WTC11 (cell line): ENCODE measurements around the gene KLHL1. TPM values are rescaled to one million over a fixed set of nuclear protein-coding genes. Genes with fewer than 3 reads are reported as not detected.

ENCODE experiments used
- ATAC-seq: fragments of 200-7000 bp; cut with Tn5 transposase; 2 replicates; pipeline ENCODE4 v1.10.0; 2021; ENCODE audit warnings: mild to moderate bottlenecking, moderate library complexity
- CTCF ChIA-PET: fragments of 300-600 bp; sonication (Branson Sonifier 250); formaldehyde crosslinking; loops from one replicate; lab custom pipeline; 2021; ENCODE audit warnings: antibody characterized with exemption; lab: Charles Lee
- POLR2A ChIA-PET: fragments of 350-600 bp; sonication (Branson Sonifier 250); formaldehyde crosslinking; loops from one replicate; lab custom pipeline; 2021; ENCODE audit warnings: antibody characterized with exemption; lab: Charles Lee
- DNase-seq: peaks from one replicate; pipeline ENCODE4 v3.0.0; 2021; ENCODE audit warnings: low spot score
- H3K27ac Mint-ChIP-seq: 2 replicates; pipeline ENCODE4 v1.8.0; 2021; ENCODE audit warnings: mixed read lengths
- H3K27me3 Mint-ChIP-seq: 2 replicates; pipeline ENCODE4 v1.8.0; 2021; ENCODE audit warnings: low read depth, mild to moderate bottlenecking, moderate library complexity, mixed read lengths
- H3K36me3 Mint-ChIP-seq: 2 replicates; pipeline ENCODE4 v1.8.0; 2021; ENCODE audit warnings: mixed read lengths
- H3K4me1 Mint-ChIP-seq: 2 replicates; pipeline ENCODE4 v1.8.0; 2022; ENCODE audit warnings: mixed read lengths
- H3K4me3 Mint-ChIP-seq: 2 replicates; pipeline ENCODE4 v1.8.0; 2021; ENCODE audit warnings: mild to moderate bottlenecking, moderate library complexity, mixed read lengths
- H3K9me3 Mint-ChIP-seq: 2 replicates; pipeline ENCODE4 v1.8.0; 2021; ENCODE audit warnings: mixed read lengths
- ATF2 ChIP-seq: sonication (generic); formaldehyde crosslinking; IDR thresholded peaks from 2 replicates; pipeline ENCODE4 v1.8.1; 2022; ENCODE audit warnings: low read depth, missing genetic modification reagents, borderline replicate concordance
- ATF6 ChIP-seq: sonication (generic); formaldehyde crosslinking; IDR thresholded peaks from 2 replicates; pipeline ENCODE4 v1.8.1; 2023; ENCODE audit warnings: mild to moderate bottlenecking, missing genetic modification reagents
- CREB1 ChIP-seq: sonication (generic); formaldehyde crosslinking; IDR thresholded peaks from 2 replicates; pipeline ENCODE4 v1.8.0; 2023; ENCODE audit warnings: mild to moderate bottlenecking, missing genetic modification reagents
- E2F1 ChIP-seq: sonication (generic); formaldehyde crosslinking; IDR thresholded peaks from 2 replicates; pipeline ENCODE4 v1.8.0; 2022; ENCODE audit warnings: mild to moderate bottlenecking, missing genetic modification reagents
- EMX1 ChIP-seq: fragments of 250-450 bp; sonication (Bioruptor Pico); IDR thresholded peaks from 2 replicates; pipeline ENCODE4 v1.8.0; 2021; ENCODE audit warnings: mild to moderate bottlenecking
- ERG ChIP-seq: fragments of 250-450 bp; sonication (Bioruptor Pico); IDR thresholded peaks from 2 replicates; pipeline ENCODE4 v1.8.0; 2021; ENCODE audit warnings: mild to moderate bottlenecking
- FOXJ3 ChIP-seq: sonication (generic); formaldehyde crosslinking; IDR thresholded peaks from 2 replicates; pipeline ENCODE4 v1.9.0; 2021; ENCODE audit warnings: missing genetic modification reagents, mild to moderate bottlenecking, borderline replicate concordance
- GTF2I ChIP-seq: fragments of 250-450 bp; sonication (Bioruptor Pico); conservative IDR thresholded peaks from 2 replicates; pipeline ENCODE4 v1.4.0; 2021; ENCODE audit warnings: mild to moderate bottlenecking
- HMGXB4 ChIP-seq: sonication (generic); formaldehyde crosslinking; IDR thresholded peaks from 2 replicates; pipeline ENCODE4 v1.8.1; 2023; ENCODE audit warnings: mild to moderate bottlenecking, moderate library complexity, missing genetic modification reagents
- JAZF1 ChIP-seq: fragments of 250-450 bp; sonication (Bioruptor Pico); IDR thresholded peaks from 2 replicates; pipeline ENCODE4 v1.9.0; 2021; ENCODE audit warnings: moderate library complexity, mild to moderate bottlenecking, inconsistent platforms
- KAT7 ChIP-seq: sonication (generic); formaldehyde crosslinking; IDR thresholded peaks from 2 replicates; pipeline ENCODE4 v1.8.1; 2023; ENCODE audit warnings: missing genetic modification reagents, mild to moderate bottlenecking, borderline replicate concordance
- MXD4 ChIP-seq: fragments of 250-450 bp; sonication (Bioruptor Pico); IDR thresholded peaks from 2 replicates; pipeline ENCODE4 v1.8.0; 2021; ENCODE audit warnings: mild to moderate bottlenecking, moderate library complexity, borderline replicate concordance
- NR1H2 ChIP-seq: sonication (generic); formaldehyde crosslinking; IDR thresholded peaks from 2 replicates; pipeline ENCODE4 v1.9.0; 2021; ENCODE audit warnings: mild to moderate bottlenecking, moderate library complexity, missing genetic modification reagents
- OVOL2 ChIP-seq: fragments of 250-450 bp; sonication (Bioruptor Pico); IDR thresholded peaks from 2 replicates; pipeline ENCODE4 v1.9.0; 2021; ENCODE audit warnings: mild to moderate bottlenecking, borderline replicate concordance
- PRRX2 ChIP-seq: fragments of 250-450 bp; sonication (Bioruptor Pico); IDR thresholded peaks from 2 replicates; pipeline ENCODE4 v1.8.0; 2021; ENCODE audit warnings: mild to moderate bottlenecking
- RELA ChIP-seq: sonication (generic); formaldehyde crosslinking; IDR thresholded peaks from 2 replicates; pipeline ENCODE4 v1.8.1; 2022; ENCODE audit warnings: missing genetic modification reagents, mild to moderate bottlenecking, borderline replicate concordance
- RORB ChIP-seq: fragments of 250-450 bp; sonication (Bioruptor Pico); IDR thresholded peaks from 2 replicates; pipeline ENCODE4 v1.9.0; 2021; ENCODE audit warnings: mild to moderate bottlenecking
- TEAD1 ChIP-seq: sonication (generic); formaldehyde crosslinking; IDR thresholded peaks from 2 replicates; pipeline ENCODE4 v1.8.0; 2022; ENCODE audit warnings: mild to moderate bottlenecking, missing genetic modification reagents
- ZNF121 ChIP-seq: sonication (generic); formaldehyde crosslinking; IDR thresholded peaks from 2 replicates; pipeline ENCODE4 v1.8.0; 2023; ENCODE audit warnings: missing genetic modification reagents
- ZNF219 ChIP-seq: sonication (generic); formaldehyde crosslinking; IDR thresholded peaks from 2 replicates; pipeline ENCODE4 v1.8.0; 2023; ENCODE audit warnings: missing genetic modification reagents, mild to moderate bottlenecking, borderline replicate concordance
- ZNF512 ChIP-seq: sonication (generic); formaldehyde crosslinking; IDR thresholded peaks from 2 replicates; pipeline ENCODE4 v1.8.1; 2022; ENCODE audit warnings: missing genetic modification reagents, borderline replicate concordance
- ZSCAN18 ChIP-seq: fragments of 250-450 bp; sonication (Bioruptor Pico); IDR thresholded peaks from 2 replicates; pipeline ENCODE4 v2.1.2; 2022; ENCODE audit warnings: mild to moderate bottlenecking, moderate library complexity
- total RNA-seq: library from RNA; stranded (reverse); gene quantifications from 3 replicates; pipeline ENCODE4 v1.2.3, GENCODE V29; 2021
- TF ChIP-seq, protein P1 (sequence below): sonication (generic); formaldehyde crosslinking; IDR thresholded peaks from 2 replicates; pipeline ENCODE4 v1.8.1; 2023; ENCODE audit warnings: mild to moderate bottlenecking, missing genetic modification reagents

Gene KLHL1
- total RNA-seq, 1 experiment from 2014 or later, result not detected

DNA sequence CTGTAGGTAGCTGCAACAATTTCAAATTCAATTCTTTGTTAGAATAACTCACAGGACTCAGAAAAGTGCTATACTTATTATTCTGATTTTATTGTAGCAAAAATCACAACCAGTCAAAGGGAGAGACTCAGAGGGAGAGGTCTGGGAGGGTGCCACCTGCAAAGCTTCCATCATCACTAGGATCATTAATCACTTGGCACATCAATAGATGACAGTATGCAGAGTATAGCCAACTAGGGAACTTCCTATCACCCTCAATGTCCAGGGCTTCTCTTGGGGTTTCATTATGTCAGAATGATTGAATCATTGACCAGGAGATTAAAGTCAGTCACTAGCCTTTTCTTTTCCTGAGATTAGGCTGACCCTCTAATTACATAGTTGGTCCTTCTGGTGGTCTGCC, 432.0 kb downstream of the KLHL1 start (continued):
- TF ChIP-seq ZNF219 (CRISPR knock-in tag), result no peak
- no peak for TF ChIP-seq FOXJ3
- no peak for TF ChIP-seq OVOL2 (CRISPR knock-in tag)
- TF ChIP-seq RORB (CRISPR knock-in tag), result no peak
- TF ChIP-seq ATF6 (CRISPR knock-in tag), result no peak
- TF ChIP-seq PRRX2, result no peak

DNA sequence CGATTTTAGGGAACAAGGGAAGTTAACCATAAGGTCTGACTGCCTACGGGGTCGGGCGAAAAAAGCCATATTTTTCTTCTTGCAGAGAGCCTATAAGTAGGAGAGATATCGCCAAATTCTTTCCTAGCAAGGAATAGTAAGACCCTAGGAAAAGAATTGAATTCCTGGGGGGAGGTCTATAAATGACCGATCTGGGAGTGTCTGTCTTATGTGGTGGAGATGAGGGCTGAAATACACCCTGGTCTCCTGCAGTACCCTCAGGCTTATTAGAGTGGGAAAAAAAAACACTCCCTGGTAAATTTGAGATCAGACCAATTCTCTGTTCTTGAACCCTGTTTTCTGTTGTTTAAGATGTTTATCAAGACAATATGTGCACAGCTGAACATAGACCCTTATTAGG, 448.1 kb downstream of the KLHL1 start:
- ChIA-PET POLR2A (no interaction called here), CTCF (no interaction called here)
- Mint-ChIP-seq H3K4me3 (no peak overlapping the region), H3K27ac (no peak overlapping the region), H3K4me1 (no peaks in the 10 kb centered on the region), H3K36me3 (peaks cover 51% of the 10 kb centered on the region), H3K9me3 (peaks cover 52% of the 10 kb centered on the region), H3K27me3 (no peaks in the 10 kb centered on the region)
- ATAC-seq, result no peak
- TF ChIP-seq GTF2I (CRISPR knock-in tag) (no peak), JAZF1 (CRISPR knock-in tag) (no peak), RORB (CRISPR knock-in tag) (no peak), ZSCAN18 (CRISPR knock-in tag) (no peak), MXD4 (CRISPR knock-in tag) (no peak), TEAD1 (CRISPR knock-in tag) (no peak), RELA (no peak), ZNF512 (no peak), NR1H2 (CRISPR knock-in tag) (no peak), ATF2 (no peak), ZNF219 (CRISPR knock-in tag) (no peak), EMX1 (CRISPR knock-in tag) (no peak), CREB1 (CRISPR knock-in tag) (no peak), ERG (no peak), ZNF121 (CRISPR knock-in tag) (no peak), E2F1 (no peak), KAT7 (no peak), HMGXB4 (no peak)
- TF ChIP-seq, protein P1, sequence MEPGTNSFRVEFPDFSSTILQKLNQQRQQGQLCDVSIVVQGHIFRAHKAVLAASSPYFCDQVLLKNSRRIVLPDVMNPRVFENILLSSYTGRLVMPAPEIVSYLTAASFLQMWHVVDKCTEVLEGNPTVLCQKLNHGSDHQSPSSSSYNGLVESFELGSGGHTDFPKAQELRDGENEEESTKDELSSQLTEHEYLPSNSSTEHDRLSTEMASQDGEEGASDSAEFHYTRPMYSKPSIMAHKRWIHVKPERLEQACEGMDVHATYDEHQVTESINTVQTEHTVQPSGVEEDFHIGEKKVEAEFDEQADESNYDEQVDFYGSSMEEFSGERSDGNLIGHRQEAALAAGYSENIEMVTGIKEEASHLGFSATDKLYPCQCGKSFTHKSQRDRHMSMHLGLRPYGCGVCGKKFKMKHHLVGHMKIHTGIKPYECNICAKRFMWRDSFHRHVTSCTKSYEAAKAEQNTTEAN (CRISPR knock-in tag), result no peak
- no peak for DNase-seq
